Stimulated activated CD4-positive, alpha-beta T cell treated with anti-CD3 and anti-CD28 coated beads, Interleukin-4, amount 100 ng/mL, for 4 hours (primary cell): ENCODE measurements around the gene UQCC5.

Source experiments
- DNase-seq, 2 experiments: peaks; one replicate each; pipeline ENCODE4 v3.0.0-alpha.2; 2020

Gene UQCC5

DNA sequence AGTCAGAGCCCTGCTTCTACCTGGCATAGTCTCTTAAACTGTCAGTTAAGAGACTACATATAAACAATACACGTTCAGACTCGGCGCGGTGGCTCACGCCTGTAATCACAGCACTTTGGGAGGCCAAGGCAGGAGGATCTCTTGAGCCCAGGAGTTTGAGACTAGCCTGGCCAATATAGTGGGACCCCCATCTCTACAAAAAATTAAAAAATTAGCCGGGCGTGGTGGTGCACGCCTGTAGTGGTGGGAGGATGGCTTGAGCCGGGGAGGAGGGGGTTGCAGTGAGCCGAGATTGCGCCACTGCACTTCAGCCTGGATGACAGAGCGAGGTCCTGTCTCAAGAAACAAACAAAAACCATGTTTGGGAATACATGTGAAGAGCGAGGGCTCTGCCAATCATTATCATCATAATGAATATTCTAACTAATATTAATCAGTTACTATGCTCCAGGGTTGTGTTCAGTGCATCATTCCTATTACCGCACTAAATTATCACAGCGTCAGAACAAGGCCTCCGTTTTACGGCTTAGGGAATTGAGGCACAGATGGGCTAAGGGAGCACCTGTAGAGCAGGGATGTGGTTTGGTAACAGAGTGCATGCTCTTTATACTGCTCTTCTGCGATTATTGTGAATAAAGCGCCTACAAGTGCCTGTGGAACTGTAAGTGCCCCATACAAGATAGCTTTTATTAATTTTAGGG lies 844 bp upstream of the UQCC5 start:
- no peak for DNase-seq

DNA sequence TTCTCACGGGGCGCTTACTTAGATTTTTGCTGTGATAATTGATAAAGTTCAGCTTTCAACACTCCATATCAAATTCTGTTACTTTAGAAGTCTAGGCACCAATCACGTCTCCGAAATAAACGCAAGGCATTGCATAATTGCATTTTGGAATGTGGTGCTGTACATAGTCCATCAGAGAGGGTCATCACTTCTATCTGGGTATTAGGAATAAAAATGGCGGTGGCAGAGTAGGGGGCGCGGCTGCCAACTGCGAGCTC lies 365 bp upstream of the UQCC5 start:
- DNase-seq, result no peak

DNA sequence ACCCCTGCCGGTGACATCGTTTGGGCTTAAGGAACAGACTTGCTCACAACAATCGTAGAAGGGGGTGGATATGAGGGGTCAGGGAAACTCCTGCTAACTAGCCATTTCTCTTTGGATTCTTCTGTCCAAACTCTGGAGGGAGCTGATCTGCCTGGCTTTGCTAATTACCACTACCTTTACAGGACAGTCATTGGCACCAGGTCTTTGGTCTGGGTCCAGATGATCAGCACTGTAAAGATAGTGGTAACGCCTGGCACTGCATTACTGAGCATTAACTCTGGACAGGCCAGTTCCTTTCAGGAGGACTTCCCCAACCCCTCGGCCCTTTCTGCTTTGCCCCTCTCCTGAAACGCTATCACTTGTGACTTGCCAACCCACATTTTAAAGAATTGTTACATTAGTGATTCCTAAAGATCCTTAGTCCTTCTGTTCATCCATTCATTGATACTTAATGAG lies 788 bp downstream of the UQCC5 start:
- no peak for DNase-seq

DNA sequence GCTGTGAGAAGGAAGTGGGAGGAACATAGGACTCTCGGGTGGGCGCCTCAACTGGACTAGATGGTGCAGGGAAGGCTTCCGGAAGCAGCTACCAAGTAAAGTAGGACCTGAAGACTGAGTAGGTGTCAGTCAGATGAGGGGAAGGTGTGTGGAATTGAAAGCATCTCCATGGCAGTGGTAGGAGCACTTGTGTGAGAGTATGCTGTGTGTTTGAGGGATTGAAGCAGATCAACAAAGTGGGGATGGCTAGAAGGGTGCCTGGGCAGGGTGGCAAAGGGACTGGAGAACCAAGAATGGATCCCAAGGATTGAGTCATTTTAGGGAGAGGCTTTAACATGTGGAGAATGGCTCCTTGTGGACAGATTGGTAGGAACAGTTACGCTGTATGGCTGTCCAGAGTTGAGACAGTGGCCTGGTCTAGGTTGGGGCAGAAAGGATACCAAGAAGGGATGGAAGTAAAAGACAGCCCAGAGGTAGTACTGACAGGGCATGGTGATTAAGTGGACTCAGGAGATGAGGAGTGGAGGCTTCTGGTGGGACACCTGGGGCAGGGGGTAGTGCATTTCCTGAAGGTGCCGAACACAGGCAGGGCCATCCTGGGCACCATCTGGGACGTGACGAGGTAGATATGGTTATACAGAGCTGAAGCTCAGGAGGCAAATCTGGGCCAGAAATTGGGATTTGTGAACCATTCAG lies 1.5 kb downstream of the UQCC5 start:
- DNase-seq, result no peak

DNA sequence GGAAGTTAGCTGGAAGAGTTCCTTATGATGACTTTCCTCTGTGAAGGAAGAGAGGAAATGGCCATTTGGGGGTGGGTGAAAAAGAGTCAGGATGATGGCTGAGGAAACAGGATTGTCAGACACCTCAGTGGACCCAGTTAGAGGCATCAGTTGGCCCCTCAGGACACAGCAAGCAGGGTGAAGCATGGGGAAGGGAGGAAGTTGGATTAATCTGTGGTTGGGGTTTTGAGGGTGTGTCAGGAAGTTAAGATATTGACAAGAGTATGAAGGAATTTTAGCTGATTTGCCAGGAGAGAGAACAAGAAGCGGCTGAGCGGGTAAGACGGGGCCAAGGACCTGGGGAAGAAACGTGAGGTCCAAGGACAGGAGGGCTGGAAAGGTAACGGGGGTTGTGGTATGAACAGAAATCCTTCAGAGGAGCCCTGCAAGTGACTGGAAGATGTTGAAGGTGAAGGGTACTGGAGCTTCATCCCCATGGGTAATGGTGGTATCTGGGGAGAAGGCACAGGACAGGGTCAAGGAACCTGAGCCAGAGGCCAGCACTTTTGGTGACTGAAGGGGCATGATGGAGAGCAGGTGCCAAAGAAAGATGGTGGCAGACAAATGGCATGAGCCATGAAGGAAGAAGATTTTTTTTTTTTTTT lies 2.7 kb downstream of the UQCC5 start:
- no peak for DNase-seq

DNA sequence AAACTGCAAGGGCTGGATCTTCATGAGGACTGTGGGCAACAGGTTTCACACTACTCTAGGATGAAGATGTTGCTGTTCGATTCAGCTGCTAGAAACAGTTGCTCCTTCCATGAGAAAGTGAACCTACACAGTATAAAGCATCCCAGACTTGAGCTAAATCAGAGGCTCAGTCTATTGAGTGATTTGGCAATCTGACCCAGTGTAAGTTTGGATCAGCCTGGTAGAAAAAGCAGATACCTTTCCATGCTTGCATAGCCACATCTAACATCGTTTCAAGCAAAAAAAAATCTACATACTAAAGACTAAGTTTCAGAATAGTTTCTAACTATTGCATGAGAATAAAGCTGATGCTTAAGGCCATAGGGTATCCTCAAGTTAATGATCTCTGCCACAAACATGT lies 4.6 kb downstream of the UQCC5 start:
- no peak for DNase-seq

DNA sequence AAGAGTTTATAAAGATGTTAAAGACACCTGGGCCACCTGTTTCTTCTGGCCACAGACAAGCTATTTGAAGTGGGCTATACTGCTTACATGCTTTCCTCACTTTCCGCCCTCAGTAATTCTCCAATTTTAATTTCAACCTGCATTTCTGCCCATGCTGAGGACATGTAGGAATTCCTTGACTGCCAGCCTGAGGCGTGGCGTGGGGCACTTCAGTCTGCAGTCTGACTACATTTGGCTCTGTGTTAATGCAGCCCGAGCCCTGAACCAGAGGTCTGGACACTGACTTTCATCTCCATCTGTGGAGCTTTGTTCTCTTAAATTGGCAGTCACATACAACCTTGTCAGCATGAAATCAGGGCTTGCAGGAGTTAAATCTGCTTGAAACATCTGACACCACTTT lies 8.5 kb downstream of the UQCC5 start:
- DNase-seq, result no peak

DNA sequence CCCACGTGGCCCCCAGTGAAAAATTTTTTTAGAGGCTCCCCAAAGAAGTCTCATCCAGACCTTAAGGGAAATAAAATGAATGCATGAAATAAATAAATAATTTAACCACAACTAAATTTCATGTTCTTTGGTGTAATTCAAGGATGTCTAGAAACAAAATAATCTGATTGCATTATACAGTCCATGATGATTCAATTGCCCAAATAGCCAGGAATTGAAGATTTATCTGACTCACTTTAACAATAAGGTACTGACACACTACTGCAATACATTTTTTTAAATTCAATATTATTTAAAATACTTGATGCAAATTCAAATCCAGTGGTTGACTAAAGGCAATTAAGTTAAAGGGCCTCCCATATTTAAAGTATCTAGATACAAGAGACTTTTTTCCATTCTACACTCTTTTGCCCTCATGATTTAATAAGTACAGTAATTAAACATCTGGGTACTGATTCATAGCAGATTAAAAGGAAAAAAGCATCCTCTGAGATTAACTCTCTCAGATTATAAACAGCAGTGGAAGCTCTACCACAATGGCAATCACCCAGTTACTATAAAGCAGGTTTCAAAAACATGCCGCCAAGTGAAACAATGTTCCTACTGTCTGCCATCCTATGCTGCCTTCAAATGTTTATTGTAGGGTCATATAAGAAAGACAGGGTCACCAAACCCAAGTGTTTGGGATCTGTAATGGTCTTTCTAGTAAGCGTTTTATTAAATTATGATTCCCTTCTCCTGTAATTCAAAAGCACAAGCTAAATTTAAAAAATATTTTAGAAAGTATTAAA lies 9.9 kb downstream of the UQCC5 start:
- DNase-seq, result no peak

DNA sequence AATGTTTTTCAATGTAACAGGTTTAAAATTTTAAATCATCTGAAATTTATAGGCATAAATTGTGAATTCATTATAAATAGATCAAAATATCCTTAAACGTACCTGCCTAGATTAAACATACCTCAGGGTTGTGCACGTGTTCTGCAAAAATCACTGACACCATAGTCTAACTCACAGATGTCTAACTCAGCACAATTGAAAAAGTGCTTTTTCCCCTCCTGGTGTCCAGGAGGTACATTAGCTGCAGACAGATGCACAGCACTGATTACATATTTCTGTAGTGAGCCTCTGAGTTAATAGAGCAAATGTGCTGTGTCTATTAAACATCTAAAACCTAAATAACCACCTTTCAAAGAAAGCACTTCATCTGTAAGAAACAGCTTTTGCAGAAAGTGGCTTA lies 10.7 kb downstream of the UQCC5 start:
- DNase-seq, result no peak

DNA sequence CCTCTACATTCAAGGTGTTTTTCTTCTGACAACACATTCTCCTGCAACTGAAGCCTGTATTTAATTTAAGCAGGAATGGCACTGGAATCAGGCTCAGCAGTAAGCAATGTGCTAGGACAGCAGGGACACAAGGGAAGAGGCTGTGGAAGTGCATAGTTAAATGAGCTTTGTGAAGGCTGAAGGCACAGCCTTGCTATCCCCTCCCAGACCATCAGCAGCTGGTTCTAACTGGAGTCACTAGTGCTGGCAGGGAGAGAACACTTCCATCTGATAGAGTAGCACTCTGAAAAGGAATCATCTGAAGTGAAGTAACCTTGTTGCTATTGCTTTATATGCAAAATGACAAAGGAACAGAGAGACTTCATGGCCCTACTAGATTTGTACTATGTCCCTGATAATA lies 14.7 kb downstream of the UQCC5 start:
- DNase-seq, result no peak

DNA sequence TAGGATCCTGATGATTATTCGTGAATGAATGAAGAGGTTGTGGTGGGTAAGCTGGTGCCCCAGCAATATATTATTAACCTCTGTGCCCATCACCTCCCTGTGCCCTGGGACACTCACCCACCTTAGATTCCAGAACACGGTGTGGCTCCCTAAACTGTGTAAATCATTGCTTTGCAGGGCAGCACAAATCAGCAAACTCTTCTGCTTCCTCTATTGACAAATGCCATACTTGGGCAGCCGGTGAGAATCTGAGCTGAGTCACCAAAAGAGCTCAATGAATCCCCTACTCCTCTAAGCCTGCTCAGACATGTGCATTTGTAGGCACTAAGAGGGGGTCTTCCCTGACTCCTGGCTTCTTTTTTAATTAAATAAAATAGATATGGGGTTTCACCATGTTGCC lies 15.7 kb downstream of the UQCC5 start:
- no peak for DNase-seq

DNA sequence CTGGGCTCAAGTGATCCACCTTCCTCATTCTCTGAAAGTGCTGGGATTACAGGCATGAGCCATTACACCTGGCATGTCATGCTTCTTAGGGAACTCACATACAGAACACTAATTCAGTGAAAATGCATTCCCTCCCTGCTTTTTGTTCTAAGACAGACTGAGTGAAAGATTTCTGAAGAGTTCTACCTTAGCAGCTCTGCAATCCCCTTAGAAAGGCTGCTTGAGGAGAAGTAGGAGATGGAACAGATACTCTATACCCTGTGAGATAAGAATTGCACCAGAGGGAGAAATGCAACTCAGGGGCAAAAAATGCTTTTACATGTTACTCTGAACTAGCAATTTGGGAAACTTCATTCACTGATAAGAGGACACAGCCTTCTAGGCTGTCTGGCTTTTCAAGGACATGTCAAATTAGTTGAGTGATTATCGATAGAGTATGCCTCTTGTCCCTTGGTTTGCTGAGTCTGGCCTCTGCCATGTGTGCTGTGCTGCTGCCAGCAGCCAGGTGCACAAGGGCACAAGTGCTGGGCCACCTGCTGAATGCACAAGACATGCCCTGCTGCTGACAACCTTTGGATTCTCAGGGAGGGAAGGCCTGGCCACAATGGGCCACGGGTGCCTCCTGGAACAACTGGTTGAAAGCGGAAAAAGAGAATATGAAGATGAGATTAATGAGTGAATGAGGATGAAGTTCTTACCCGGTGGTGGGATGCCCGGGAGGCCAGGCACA lies 17.8 kb downstream of the UQCC5 start:
- no peak for DNase-seq

DNA sequence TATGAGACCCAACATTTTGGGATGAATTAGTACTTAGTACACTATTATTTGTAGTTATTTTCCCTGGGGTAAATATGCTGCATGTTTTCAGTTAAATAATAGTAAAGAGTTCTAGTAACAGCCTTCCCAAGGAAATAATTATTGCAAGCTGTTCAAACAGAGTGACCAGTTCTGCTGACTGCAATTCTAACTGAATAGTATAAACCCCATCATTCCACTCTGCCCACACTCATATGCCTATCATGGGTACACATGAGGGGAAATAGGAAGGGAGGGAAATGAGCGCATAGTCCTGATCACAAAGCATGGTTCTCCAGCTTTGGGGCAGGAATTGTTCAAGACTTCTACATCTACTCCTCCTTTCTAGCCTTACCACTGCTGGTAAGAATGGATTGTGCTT lies 18.7 kb downstream of the UQCC5 start:
- no peak for DNase-seq

DNA sequence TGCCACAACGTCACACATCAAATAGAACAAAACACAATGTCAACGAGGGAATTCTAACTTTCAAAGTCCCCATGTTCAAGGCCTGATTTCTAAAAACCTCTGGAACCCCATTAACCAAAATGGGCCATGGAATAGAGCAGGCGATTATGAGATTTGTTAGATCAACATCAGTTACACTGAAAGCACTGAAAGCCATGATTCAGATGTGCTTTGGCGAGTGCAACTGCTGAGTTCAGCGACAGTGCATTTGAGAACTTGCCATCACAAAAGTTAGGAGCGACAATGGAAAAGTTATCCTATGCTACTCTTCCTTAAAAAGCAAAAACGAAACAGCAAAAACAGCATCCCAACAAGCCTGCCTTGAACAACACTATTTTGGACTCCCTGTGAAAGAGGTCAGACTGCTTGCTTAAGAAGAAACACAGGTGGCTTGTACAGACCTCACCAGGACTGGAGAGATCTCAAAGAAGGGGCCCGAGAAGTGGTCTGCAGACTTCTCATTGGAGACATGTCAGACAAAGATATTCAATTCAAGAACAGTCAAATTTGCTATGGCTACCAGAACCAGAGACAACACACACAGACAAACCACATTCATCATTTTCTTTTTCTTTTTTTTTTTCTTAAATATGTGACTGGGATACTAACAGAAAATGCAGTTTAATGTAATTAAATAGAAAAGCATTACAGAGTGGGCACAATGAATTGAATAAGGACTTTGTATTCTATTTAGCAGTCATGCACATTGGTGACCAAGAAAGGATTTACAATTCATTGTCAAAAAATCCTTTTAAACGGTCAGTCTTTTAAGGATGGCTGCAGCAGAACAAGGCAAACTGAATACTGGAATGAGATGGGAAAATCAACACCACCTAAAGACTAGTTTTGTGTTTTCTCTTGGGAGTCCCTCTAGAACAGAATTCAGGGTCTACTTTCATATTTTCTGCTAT lies 20.9 kb downstream of the UQCC5 start:
- DNase-seq, result no peak

DNA sequence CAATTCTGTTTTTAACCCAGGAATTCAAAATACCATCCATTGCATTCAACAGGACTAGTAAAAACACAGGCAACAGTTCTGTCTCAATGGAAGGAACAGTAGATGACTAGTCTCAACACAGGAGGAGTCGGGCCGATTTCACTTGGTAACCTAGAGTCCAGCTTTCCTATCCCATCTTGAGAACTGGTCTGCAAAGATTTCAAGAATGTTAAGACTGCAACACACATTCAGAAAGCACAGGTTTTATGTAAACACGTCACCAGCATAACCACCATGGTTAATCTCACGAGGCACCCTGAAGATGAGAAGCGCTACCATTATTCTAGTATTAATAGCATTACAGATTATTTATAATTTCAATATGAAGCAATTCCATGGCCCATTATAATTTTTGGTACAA lies 22.0 kb downstream of the UQCC5 start:
- DNase-seq, result no peak

DNA sequence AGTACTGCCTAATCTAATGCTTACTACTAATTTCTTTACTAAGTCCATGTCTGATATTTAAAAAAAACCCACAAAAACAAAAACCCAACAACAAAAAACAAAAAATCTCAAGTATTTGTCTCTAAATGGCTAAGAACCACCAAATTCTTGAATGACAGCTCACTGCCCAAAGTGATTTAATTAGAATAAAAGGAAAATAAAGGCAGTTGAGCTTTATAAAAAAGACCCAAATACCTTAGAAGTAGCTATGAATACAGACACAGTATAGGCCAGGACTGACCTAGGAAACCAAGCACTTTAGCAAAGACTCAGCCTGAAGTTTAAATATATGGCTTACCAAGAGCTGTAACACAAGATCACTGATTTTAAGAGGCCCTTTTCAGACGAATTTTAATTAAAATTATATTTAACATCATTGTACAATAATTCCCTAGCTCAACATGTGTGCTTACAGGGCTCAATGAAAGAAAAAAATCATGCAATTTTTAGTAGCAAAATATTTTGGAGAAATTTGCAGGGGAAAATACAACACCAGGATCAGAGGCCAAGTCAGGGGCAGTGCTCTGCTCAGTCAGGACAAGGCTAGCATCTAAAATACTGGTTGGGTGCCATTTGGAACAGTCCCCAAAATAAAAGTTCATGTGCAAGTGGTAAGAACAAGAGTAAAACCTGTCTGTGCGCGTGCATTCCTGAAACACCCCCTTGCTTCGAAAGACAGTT lies 24.8 kb downstream of the UQCC5 start:
- no peak for DNase-seq

DNA sequence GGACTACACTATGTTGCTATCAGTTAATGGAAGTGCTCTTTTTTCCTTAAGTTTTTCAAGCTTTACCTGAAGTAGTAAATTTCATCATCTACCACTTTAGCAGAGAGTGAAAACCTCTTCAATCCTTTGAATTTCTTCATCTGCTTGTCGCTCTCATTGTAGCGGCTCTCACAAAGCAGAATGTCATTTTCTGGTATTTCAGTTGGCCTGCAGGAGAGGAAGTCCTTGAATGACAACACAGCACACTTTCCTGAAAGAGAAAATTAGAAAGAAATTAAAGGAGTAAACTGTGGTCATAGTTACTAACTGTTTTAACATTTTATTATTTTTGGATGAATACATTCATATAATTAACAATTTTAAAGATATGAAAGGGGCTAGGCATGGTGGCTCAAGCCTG lies 27.6 kb downstream of the UQCC5 start:
- DNase-seq, result no peak

DNA sequence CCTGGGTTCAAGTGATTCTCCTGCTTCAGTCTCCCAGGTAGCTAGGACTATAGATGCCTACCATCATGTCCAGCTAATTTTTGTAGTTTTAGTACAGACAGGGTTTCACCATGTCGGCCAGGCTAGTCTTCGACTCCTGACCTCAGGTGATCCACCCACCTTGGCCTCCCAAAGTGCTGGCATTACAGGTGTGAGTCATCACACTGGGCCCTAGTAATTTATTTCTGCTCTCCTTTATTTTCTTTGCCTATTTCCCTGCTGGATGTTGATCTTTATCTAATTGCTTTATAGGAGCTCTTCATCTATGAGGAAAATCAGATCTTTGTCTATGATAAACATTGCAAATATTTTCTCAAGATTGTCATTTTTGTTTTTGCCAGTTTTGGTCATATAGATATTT lies 31.7 kb downstream of the UQCC5 start:
- no peak for DNase-seq

DNA sequence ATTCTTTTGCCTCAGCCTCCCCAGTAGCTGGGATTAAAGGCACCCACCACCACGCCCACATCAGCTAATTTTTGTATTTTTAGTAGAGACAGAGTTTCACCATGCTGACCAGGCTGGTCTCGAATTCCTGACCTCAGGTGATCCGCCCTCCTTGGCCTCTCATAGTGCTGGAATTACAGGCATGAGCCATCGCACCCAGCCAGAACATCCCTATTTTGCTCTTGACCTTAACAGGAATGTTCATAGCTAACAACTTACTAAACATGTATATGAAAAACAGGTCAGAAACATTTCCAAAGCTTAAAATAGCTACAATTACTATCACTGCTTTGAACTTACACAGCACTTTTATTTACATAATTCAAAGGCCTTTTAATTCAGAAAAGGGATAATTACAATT lies 33.7 kb downstream of the UQCC5 start:
- DNase-seq, result no peak

DNA sequence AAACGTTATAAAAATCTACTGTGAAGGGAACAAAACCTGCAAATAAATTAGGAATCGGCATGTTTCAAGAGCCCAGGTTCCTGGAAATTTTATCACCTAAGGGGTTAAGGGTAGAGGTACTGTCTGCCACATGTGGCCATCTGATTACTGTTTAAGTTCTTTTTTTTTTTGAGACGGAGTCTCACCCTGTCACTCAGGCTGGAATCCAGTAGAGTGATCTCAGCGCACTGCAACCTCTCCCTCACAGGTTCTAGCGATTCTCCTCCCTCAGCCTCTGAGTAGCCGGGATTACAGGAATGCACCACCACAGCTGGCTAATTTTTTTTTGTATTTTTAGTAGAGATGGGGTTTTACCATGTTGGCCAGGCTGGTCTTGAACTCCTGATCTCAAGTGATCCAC lies 35.8 kb downstream of the UQCC5 start:
- no peak for DNase-seq
